HepG2 (cell line): ENCODE results near the gene IL21R. TPM values are rescaled to one million over a fixed set of nuclear protein-coding genes. Genes with fewer than 3 reads are reported as not detected.
A peak's percentile ranks its signal among the peaks of the same experiment; 100 is the strongest.

Experiments used
- ATAC-seq: fragments of 200-7000 bp; cut with Tn5 transposase; 3 replicates; pipeline ENCODE4 v1.9.1; 2020; ENCODE audit warnings: mild to moderate bottlenecking, moderate library complexity
- BruUV-seq: library from RNA; stranded (reverse); fragments of 400-500 nt; replicated peaks from 2 replicates; lab custom pipeline; 2021; lab: Mats Ljungman, UMichigan
- CTCF ChIA-PET: fragments of 300-600 bp; formaldehyde crosslinking; extraction: SDS; loops from one replicate; lab custom pipeline; 2021; ENCODE audit warnings: low total read pairs, inconsistent platforms, low intra/inter-chr PET ratio; lab: Yijun Ruan, JAX
- POLR2A ChIA-PET: fragments of 350-600 bp; sonication (Branson Sonifier 250); formaldehyde crosslinking; loops from one replicate; lab custom pipeline; 2020; ENCODE audit warnings: antibody characterized with exemption, inconsistent platforms; lab: Yijun Ruan, JAX
- DNase-seq: peaks from one replicate; pipeline ENCODE4 v3.0.0-alpha.2; 2015; ENCODE audit warnings: low spot score
- FAIRE-seq: peaks from 3 replicates; lab custom pipeline; 2011; peaks lifted over from hg19 to GRCh38; lab: Jason Lieb, UNC
- H2AFZ ChIP-seq: one replicate; pipeline ENCODE4 v1.6.1; 2011; ENCODE audit warnings: low read length, inconsistent platforms
- H3K27ac ChIP-seq: fragments of 300-600 bp; 3 replicates; pipeline ENCODE4 v1.8.0; 2011; ENCODE audit warnings: mixed run types, mild to moderate bottlenecking, mixed read lengths, low read length, inconsistent platforms; ENCODE audit not compliant: insufficient read depth; ENCODE audit errors: extremely low read length
- H3K27me3 ChIP-seq, 2 experiments: fragments of 200-600 bp in 1 of 2; 2 replicates in 1 of 2; 3 replicates in 1 of 2; pipeline versions ENCODE4 v1.6.0 to v1.8.0; 2011; ENCODE audit warnings: low read length in 2 of 2, mild to moderate bottlenecking in 2 of 2, moderate library complexity in 2 of 2, inconsistent platforms in 1 of 2; ENCODE audit not compliant: insufficient read depth in 2 of 2, control insufficient read depth in 1 of 2
- H3K36me3 ChIP-seq, 2 experiments: fragments of 200-600 bp in 1 of 2; replicated peaks in 1 of 2; 2 replicates in 1 of 2; 3 replicates in 1 of 2; pipeline versions ENCODE4 v1.5.1 to v1.8.0; 2011; ENCODE audit warnings: low read length in 2 of 2, inconsistent platforms in 1 of 2; ENCODE audit not compliant: insufficient read depth in 2 of 2, control insufficient read depth in 1 of 2
- H3K4me1 ChIP-seq: 2 replicates; pipeline ENCODE4 v1.5.1; 2012; ENCODE audit warnings: low read length, inconsistent platforms; ENCODE audit not compliant: insufficient read depth
- H3K4me2 ChIP-seq: 2 replicates; pipeline ENCODE4 v1.6.0; 2011; ENCODE audit warnings: low read depth, low read length, inconsistent platforms
- H3K4me3 ChIP-seq, 3 experiments: fragments of 200-600 bp in 1 of 3; sonication (generic), shearing (Covaris generic) in 1 of 3; replicated peaks in 1 of 3; 2 replicates each; pipeline ENCODE4 v1.5.1; 2011 to 2016; ENCODE audit warnings: low read length in 3 of 3, inconsistent platforms in 2 of 3, low read depth in 2 of 3, mild to moderate bottlenecking in 2 of 3, control low read depth in 1 of 3, mixed read lengths in 1 of 3; ENCODE audit not compliant: insufficient read depth in 1 of 3
- H3K79me2 ChIP-seq: one replicate; pipeline ENCODE4 v1.6.1; 2011; ENCODE audit warnings: low read length, inconsistent platforms; ENCODE audit not compliant: insufficient read depth
- H3K9ac ChIP-seq: 2 replicates; pipeline ENCODE4 v1.6.0; 2011; ENCODE audit warnings: mild to moderate bottlenecking, low read depth, low read length, inconsistent platforms; ENCODE audit not compliant: insufficient read depth
- H3K9me3 ChIP-seq: 2 replicates; pipeline ENCODE4 v1.5.1; 2012; ENCODE audit warnings: mild to moderate bottlenecking, low read length
- H4K20me1 ChIP-seq: 2 replicates; pipeline ENCODE4 v1.6.0; 2011; ENCODE audit warnings: inconsistent platforms, mild to moderate bottlenecking, low read length, moderate library complexity; ENCODE audit not compliant: insufficient read depth
- AGO2 ChIP-seq: fragments of 200-400 bp; formaldehyde crosslinking; optimal IDR thresholded peaks from 2 replicates; pipeline ENCODE3; 2017; ENCODE audit warnings: mild to moderate bottlenecking, low read depth, low read length, moderate library complexity
- CEBPB ChIP-seq: IDR thresholded peaks from 2 replicates; pipeline ENCODE4 v1.6.1; 2011; ENCODE audit warnings: low read depth, low read length, improper control_type of control experiment, borderline replicate concordance
- HDAC6 ChIP-seq: fragments of 200-600 bp; sonication (generic); IDR thresholded peaks from 2 replicates; pipeline ENCODE4 v1.7.0; 2017; ENCODE audit warnings: mild to moderate bottlenecking, antibody characterized with exemption, low read length, low read depth
- NCOA5 ChIP-seq: sonication (generic); formaldehyde crosslinking; IDR thresholded peaks from 2 replicates; pipeline ENCODE4 v1.4.0; 2020; ENCODE audit warnings: missing genetic modification reagents
- NFYC ChIP-seq: IDR thresholded peaks from 2 replicates; pipeline ENCODE4 v1.6.1; 2016; ENCODE audit warnings: missing genetic modification reagents, missing compliant biosample characterization
- PAX8 ChIP-seq: sonication (generic); formaldehyde crosslinking; IDR thresholded peaks from 2 replicates; pipeline ENCODE4 v1.8.0; 2022; ENCODE audit warnings: mild to moderate bottlenecking, missing genetic modification reagents, borderline replicate concordance
- SOX5 ChIP-seq: IDR thresholded peaks from 2 replicates; pipeline ENCODE4 v1.6.1; 2016; ENCODE audit warnings: borderline replicate concordance
- YY1 ChIP-seq: IDR thresholded peaks from 2 replicates; pipeline ENCODE4 v1.6.1; 2011; ENCODE audit warnings: low read length, low read depth, moderate library complexity, mild to moderate bottlenecking; ENCODE audit not compliant: insufficient read depth, insufficient replicate concordance
- ZNF20 ChIP-seq: sonication (generic); formaldehyde crosslinking; IDR thresholded peaks from 2 replicates; pipeline ENCODE4 v1.4.0; 2020; ENCODE audit warnings: mild to moderate bottlenecking, moderate library complexity, missing genetic modification reagents
- ZNF263 ChIP-seq: sonication (generic); formaldehyde crosslinking; IDR thresholded peaks from 2 replicates; pipeline ENCODE4 v1.4.0; 2020; ENCODE audit warnings: missing genetic modification reagents
- ZNF430 ChIP-seq: sonication (generic); formaldehyde crosslinking; IDR thresholded peaks from 2 replicates; pipeline ENCODE4 v1.9.0; 2021; ENCODE audit warnings: mild to moderate bottlenecking, missing genetic modification reagents
- ZNF605 ChIP-seq: sonication (generic); formaldehyde crosslinking; IDR thresholded peaks from 2 replicates; pipeline ENCODE4 v1.8.0; 2022; ENCODE audit warnings: mild to moderate bottlenecking, missing genetic modification reagents
- ZNF773 ChIP-seq: sonication (generic); formaldehyde crosslinking; IDR thresholded peaks from 2 replicates; pipeline ENCODE4 v1.4.0; 2020; ENCODE audit warnings: missing genetic modification reagents, borderline replicate concordance
- whole genome bisulfite sequencing: methylation state at CpG from one replicate; pipeline ENCODE4 v1.1.6; 2017; ENCODE audit warnings: low lambda C conversion rate; 5-methylcytosine and 5-hydroxymethylcytosine counted together
- in situ Hi-C: cut with HindIII; loops from 2 replicates; pipeline ENCODE4 v1.10.0; 2017; ENCODE audit warnings: low pct_unique_long_range_greater_than_20kb; ENCODE audit not compliant: extremely low pct_ligation_motif_present
- intact Hi-C: fragments of 100-400 bp; cut with micrococcal nuclease; formaldehyde crosslinking; loops from one replicate; pipeline ENCODE4 v1.10.0; 2022; ENCODE audit not compliant: unreplicated experiment
- polyA plus RNA-seq, 8 experiments: library from polyadenylated mRNA; depleted of rRNA in 3 of 8; stranded (reverse) in 7 of 8; unstranded in 1 of 8; fragments of >200 nt; fragmentation: Illumina TruSeq in 4 of 8; extraction: Trizol in 4 of 8; gene quantifications; 2 replicates each; pipeline versions ENCODE4 v1.2.1 to v1.2.3, GENCODE V29; 2011 to 2016; ENCODE audit warnings: low read depth in 4 of 8, missing spikeins in 1 of 8, mixed read lengths in 1 of 8; ENCODE audit not compliant: insufficient read depth in 1 of 8
- total RNA-seq, 5 experiments: library from RNA; depleted of rRNA; stranded (reverse); fragments of >200 nt; fragmentation: Illumina TruSeq; extraction: Trizol; gene quantifications; 2 replicates each; pipeline ENCODE4 v1.2.3, GENCODE V29; 2016; ENCODE audit warnings: low read depth in 1 of 5
- TF ChIP-seq, protein P1 (sequence below): sonication (generic); formaldehyde crosslinking; IDR thresholded peaks from 2 replicates; pipeline ENCODE4 v1.5.0; 2020; ENCODE audit warnings: missing genetic modification reagents
- TF ChIP-seq, protein P2 (sequence below): sonication (generic); formaldehyde crosslinking; IDR thresholded peaks from 2 replicates; pipeline ENCODE4 v1.4.0; 2020; ENCODE audit warnings: mild to moderate bottlenecking, missing genetic modification reagents
- TF ChIP-seq, protein P3 (sequence below): sonication (generic); formaldehyde crosslinking; IDR thresholded peaks from 2 replicates; pipeline ENCODE4 v1.8.0; 2022; ENCODE audit warnings: low read depth, missing genetic modification reagents
- TF ChIP-seq, protein P4 (sequence below): sonication (generic); formaldehyde crosslinking; IDR thresholded peaks from 2 replicates; pipeline ENCODE4 v1.5.0; 2020; ENCODE audit warnings: mild to moderate bottlenecking, missing genetic modification reagents

The IL21R gene
- total and polyA plus RNA-seq, 2 of the 13 experiments (the other 11 are each of a cell fraction or from before 2014, with no cell fraction given), result 0.49 to 0.64 TPM

DNA sequence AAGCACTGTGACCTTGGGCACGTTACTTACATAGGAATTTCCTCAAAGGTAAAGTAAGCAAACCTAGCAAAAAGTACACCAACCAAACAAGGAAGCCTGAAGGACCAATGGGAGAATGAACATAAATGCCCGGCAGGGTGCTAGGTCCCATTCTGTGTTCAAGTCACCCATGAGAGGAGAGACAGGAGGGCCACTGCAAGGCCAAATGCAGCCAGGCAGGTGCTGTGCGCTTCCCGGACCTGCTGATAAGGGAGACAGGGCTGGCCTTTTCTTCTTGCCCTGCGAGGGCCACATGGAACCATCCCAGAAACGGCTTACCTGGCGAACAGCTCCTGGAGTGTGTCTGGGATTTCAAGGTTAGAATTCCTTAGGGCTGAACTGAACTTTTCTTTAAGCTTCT is 78.8 kb downstream of the IL21R start (continued):
- TF ChIP-seq, protein P1, sequence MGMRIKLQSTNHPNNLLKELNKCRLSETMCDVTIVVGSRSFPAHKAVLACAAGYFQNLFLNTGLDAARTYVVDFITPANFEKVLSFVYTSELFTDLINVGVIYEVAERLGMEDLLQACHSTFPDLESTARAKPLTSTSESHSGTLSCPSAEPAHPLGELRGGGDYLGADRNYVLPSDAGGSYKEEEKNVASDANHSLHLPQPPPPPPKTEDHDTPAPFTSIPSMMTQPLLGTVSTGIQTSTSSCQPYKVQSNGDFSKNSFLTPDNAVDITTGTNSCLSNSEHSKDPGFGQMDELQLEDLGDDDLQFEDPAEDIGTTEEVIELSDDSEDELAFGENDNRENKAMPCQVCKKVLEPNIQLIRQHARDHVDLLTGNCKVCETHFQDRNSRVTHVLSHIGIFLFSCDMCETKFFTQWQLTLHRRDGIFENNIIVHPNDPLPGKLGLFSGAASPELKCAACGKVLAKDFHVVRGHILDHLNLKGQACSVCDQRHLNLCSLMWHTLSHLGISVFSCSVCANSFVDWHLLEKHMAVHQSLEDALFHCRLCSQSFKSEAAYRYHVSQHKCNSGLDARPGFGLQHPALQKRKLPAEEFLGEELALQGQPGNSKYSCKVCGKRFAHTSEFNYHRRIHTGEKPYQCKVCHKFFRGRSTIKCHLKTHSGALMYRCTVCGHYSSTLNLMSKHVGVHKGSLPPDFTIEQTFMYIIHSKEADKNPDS, result no peak
- no peak for TF ChIP-seq SOX5

DNA sequence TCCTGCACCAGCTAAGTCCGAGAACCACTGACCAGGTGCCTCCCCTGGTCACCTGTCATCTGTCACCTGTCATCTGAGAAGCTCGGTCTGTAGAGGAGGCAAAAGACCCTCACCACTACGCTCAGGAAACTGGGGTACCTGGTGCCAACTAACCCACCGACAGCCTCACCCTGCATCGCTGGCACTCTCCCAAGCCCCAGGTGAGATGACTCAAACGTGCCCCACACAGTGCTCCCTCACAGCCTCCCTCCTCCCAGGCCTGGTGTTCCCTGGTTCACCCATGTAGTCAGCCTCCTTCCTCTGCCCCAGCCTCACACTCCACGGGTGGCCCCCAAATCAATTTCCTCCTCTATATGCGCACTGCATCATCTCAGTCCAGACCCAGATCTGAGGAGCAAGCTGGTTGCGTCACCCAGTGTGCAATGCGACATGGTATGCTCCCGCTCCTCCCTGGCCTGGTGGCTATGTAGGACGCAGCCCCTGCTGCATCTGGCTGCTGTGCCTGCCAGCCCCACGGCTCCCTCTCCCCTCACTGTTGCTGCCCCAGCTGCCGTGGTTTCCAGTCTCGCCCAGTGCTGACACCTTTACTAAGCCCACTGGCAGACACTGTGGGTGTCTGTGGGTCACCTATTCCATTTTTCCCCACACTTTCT is 79.4 kb downstream of the IL21R start:
- Histone ChIP-seq H3K27ac (no peak overlapping the region), H4K20me1 (no peaks in the 10 kb centered on the region), H3K27me3 (no peaks in the 10 kb centered on the region), H3K4me3 (no peak overlapping the region), H3K9me3 (no peaks in the 10 kb centered on the region), H3K4me1 (0 out of 2 replicates have a peak, but pooled peaks cover 7% of the 10 kb centered on the region), H3K36me3 (peaks cover 59 to 82% of the 10 kb centered on the region in 2 experiments), H3K4me2 (no peak overlapping the region), H3K9ac (no peak overlapping the region), H3K79me2 (no peaks in the 10 kb centered on the region), H2AFZ (no peak overlapping the region)
- DNase-seq (no peak), ATAC-seq (no peak), FAIRE-seq (no peak)
- in situ Hi-C loops, result no loop called here
- intact Hi-C loops, result no loop called here
- ChIA-PET POLR2A (no interaction called here), CTCF (no interaction called here)
- 97% methylated on average over 15 of the region's 15 CpGs for WGBS
- TF ChIP-seq ZNF20 (CRISPR knock-in tag) (no peak), YY1 (no peak), ZNF263 (peak; percentile 25; the same call in 1 of the 2 replicates), ZNF605 (CRISPR knock-in tag) (no peak), HDAC6 (no peak), ZNF430 (no peak), PAX8 (CRISPR knock-in tag) (no peak), NCOA5 (CRISPR knock-in tag) (no peak), CEBPB (peak; percentile 59; the same call in 1 of the 2 replicates), AGO2 (peak; percentile 28), NFYC (CRISPR knock-in tag) (no peak), ZNF773 (CRISPR knock-in tag) (no peak)
- TF ChIP-seq, protein P2, sequence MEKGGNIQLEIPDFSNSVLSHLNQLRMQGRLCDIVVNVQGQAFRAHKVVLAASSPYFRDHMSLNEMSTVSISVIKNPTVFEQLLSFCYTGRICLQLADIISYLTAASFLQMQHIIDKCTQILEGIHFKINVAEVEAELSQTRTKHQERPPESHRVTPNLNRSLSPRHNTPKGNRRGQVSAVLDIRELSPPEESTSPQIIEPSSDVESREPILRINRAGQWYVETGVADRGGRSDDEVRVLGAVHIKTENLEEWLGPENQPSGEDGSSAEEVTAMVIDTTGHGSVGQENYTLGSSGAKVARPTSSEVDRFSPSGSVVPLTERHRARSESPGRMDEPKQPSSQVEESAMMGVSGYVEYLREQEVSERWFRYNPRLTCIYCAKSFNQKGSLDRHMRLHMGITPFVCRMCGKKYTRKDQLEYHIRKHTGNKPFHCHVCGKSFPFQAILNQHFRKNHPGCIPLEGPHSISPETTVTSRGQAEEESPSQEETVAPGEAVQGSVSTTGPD, result no peak
- TF ChIP-seq, protein P3, sequence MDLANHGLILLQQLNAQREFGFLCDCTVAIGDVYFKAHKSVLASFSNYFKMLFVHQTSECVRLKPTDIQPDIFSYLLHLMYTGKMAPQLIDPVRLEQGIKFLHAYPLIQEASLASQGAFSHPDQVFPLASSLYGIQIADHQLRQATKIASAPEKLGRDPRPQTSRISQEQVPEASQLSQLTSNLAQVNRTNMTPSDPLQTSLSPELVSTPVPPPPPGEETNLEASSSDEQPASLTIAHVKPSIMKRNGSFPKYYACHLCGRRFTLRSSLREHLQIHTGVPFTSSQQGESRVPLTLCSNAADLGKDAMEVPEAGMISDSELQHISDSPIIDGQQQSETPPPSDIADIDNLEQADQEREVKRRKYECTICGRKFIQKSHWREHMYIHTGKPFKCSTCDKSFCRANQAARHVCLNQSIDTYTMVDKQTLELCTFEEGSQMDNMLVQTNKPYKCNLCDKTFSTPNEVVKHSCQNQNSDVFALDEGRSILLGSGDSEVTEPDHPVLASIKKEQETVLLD (CRISPR knock-in tag), result no peak
- TF ChIP-seq, protein P4, sequence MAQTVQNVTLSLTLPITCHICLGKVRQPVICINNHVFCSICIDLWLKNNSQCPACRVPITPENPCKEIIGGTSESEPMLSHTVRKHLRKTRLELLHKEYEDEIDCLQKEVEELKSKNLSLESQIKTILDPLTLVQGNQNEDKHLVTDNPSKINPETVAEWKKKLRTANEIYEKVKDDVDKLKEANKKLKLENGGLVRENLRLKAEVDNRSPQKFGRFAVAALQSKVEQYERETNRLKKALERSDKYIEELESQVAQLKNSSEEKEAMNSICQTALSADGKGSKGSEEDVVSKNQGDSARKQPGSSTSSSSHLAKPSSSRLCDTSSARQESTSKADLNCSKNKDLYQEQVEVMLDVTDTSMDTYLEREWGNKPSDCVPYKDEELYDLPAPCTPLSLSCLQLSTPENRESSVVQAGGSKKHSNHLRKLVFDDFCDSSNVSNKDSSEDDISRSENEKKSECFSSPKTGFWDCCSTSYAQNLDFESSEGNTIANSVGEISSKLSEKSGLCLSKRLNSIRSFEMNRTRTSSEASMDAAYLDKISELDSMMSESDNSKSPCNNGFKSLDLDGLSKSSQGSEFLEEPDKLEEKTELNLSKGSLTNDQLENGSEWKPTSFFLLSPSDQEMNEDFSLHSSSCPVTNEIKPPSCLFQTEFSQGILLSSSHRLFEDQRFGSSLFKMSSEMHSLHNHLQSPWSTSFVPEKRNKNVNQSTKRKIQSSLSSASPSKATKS (CRISPR knock-in tag), result no peak
- BruUV-seq, result no TSS peak
